HG03442 (cell line): ENCODE results near the gene FOXD4L1.
"Not testable (repeated sequence)": the region's sequence is repeated elsewhere in the genome, so short reads cannot be mapped to it uniquely, and the experiment has no call there.

Experiments
- ATAC-seq: cut with Tn5 transposase; IDR thresholded peaks from one replicate; pipeline ENCODE4 v1.9.1; 2021; ENCODE audit warnings: mild to moderate bottlenecking, moderate library complexity; ENCODE audit not compliant: unreplicated experiment

Gene FOXD4L1

DNA sequence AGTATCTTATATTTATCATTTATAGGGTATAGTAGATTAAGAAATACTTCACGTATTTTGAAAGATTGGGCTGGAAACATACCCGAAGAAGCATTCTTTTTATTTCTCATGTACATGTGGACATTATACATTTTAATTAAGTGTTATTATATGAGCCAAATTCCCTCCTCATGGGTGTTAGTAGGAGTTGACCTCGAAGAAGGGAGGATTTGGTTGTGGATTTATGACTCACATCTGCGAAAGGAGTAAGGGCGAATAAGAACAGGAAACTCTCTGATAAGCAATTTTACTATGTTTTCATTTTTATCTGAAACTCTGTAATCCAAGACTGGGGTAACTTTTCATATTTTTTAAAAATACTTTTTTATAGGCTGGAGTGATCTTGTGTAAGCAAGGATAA lies 23.0 kb downstream of the FOXD4L1 start:
- not testable (repeated sequence) for ATAC-seq

DNA sequence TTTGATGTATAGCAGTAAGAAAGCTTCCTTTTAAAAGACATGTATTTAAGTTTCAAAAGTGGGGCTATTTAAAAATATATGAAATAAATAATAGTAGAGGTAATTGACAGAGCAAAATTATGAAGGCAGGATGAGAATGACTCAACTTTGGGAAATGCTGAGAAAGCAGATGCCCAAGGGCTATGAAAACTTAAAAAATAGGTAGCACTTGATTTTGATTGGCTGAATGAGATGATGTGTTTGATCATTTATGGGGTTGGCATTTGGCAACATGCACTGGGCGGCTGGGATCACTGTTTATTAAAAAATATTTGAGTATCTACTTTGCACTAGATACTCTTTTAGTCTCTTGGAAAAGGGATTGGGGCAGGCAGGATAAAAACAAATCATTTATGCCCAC lies 26.5 kb downstream of the FOXD4L1 start:
- not testable (repeated sequence) for ATAC-seq

DNA sequence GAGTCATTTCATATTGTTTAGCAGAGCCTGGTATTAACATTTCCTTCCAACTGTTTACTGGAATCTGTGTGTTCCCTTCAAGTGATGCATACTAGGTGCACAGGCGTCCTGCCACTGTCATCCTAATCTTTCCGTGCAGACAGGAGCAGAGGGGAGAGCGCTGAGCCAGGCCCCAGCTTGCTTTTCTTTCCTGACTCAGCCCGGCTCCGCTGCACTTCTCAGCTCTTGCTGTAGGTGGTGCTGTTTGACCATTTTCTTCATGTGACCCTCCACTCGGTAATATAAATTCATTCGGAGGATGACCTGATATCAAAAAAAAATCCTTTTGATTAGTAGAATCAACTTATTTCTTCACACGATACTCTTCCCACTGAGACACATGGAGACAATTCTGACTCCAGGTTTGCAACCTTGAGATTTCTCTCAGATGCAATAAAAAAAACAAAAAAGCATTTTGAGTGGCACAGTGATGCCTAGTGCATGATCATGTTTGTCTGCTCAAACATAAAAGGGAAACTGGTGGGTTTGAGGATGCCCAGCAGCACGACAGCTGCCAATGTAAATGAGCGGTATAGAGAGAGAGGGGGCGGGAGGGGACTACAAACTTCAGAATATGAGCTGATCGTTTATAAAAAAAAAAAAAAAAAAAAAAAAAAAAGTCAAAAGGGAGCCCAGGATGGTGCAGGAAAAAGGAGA lies 29.0 kb downstream of the FOXD4L1 start:
- ATAC-seq, result peak; percentile 73

DNA sequence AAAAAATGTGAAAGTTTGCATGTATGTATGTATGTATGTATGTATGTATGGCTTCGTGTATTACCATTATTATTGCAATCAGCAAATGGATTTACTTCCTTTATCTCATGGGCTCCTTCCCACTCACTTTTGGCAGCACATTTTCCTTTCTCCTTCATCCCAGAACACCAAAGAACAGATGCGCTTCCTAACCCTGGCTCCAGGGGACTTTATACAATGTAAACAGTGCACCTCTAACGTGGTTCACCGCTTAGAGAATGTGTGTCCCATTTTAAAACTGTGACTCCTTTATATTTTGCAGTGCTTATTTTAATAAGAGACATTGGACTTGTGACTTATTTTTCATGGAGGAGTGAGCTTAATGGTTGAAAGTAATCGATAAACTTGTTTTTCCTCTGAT lies 29.7 kb downstream of the FOXD4L1 start:
- not testable (repeated sequence) for ATAC-seq

DNA sequence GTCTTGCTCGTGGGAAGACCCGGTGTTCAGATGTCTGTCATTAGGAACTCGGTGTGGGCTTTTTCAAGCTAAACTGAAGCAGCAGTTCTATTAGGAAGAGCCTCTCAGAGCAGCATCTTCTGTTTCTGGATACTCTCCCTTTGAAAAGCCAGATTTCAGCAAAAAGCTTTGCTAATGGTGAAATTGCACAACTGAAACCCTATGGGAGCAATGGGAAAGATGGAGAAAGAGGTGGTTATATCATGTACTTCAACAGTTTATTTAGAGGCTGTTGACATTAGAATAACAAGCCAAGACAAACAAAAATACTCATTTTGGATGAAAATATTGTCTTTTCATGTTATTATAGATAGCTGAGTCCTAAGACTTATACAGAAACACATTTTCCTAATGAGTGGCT lies 30.4 kb downstream of the FOXD4L1 start:
- ATAC-seq, result not testable (repeated sequence)

DNA sequence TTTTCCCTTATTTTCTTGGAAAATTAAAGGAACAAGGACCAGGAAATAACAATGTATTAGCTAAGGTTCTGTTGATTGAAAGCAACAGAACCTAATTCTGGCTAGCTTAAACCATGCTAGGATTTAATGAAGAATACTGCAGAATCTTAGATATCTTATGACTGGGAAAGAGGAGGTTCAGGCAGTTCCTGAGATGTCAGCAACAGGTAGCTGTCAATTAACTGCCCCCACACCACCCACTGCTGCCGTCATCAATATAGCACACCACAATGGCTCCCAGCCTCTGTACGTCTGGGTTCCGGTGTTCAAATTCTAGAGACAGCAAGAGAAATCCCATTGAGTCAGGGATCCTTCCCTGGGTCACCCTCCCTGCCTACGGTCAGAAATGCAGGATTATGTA lies 34.5 kb downstream of the FOXD4L1 start:
- not testable (repeated sequence) for ATAC-seq

DNA sequence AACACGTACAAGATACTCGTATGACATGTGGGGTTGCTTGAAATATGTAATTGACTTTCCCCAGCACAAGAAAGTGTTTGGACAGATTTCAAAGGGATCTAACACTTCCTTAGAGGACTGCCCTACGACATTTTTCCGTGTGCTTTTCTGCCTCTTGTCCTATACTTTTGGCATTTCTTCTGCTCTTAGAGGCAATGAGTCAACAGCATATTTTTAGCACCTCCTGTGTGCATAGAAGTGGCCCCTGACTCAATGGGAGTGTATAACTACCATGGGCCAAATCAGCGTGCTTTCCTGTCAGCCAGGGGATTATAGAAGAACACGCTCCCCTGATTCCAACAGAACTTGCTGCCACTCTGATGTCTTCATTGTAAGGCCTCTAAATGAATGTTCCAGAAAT lies 38.1 kb downstream of the FOXD4L1 start:
- not testable (repeated sequence) for ATAC-seq

DNA sequence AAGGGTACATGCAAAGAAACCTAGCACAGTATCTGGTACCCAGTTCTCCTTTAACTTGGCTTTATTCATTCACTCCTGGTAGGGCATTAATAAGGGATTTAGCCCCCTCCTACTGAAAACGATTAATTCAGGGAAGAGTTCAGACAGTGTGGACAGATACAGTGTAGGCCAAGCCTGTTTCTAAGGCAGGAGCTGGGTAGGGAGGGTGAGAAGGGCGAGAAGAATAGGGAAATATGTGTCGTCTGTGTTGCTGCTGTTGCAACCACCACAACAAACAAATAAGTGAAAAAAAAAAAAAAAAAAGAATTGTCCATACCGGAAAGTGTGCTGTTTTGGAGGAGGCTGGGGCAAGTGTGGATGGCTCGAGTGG lies 42.4 kb downstream of the FOXD4L1 start:
- not testable (repeated sequence) for ATAC-seq

DNA sequence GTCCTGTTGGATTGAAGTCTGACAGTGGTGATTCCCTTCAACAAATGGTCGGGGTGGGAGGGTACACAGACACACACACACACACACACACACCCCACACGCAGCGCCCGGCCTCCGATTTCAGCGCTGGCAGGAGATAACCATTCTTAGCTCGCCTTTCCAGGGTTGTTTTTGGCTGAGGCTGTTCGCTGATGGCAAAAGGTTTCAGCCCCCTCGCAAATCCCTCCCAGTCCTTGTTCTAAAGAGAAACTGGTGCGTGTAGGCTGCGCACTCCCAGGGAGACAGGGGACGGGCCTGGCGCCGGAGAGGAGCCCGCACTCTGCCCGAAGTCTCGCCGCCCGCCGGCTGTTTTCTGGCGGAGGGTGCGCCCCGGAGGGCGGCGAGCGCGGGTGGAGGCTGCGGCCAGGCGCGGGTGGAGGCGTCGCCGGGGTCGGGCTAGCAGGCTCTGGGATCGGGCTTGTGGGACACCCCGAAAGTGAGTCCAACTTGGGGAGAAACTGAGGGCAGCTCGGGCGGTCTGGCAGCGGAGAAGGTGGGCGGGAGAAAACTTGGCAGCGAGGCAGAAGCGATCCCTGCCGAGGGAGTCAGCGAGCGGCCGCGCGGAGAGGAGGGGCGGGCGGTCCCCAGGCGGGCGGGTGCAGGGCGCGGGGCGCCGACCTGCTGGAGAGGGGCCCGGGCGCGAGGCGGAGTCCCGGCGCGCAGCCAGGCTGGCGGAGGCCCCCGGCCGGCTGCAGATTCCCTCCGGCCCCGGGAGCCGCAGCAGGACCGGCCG lies 42.9 kb downstream of the FOXD4L1 start:
- not testable (repeated sequence) for ATAC-seq

DNA sequence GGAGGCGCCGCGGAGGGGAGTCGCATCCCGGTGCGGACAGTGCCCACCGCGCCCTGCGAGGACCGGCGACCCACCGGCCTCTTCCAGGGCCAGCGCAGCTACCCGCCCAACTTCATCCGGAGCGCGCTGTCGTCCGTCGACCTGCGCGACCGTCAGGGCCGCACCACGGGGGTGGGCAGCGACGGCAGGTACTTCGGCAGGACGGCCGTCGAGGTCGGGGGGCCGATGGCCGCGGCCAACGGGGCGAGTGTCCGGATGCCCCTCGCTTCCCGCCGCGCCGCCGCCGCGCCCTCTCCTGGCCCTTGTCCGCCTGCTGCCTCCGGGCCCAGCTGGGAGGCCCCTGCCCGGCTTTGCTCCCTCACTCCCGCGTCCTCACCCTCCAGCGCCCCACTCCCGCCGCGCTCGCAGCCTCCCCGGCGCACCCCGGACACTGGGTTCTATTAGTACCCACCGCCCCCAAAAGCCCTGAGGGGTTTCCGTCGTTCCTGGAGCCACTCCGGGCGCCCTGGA lies 43.6 kb downstream of the FOXD4L1 start:
- ATAC-seq, result not testable (repeated sequence)

DNA sequence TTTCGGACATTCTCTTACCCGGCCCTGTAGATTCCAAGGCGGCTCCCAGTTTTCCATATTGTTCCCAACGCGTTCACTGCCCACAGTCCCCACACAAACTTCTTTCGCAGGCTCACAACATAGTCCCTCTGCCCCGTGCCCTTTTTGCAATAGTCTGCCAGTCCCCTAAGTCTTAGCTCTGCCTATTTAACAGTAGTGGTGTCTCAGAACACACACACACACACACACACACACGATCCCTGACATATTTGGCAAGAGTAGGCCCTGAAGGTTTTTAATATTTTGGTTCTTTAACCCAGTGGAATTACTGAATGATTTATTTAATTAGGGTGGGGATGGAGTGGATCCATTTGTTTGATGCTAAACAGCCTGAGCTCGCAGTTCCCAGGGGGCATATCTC lies 44.1 kb downstream of the FOXD4L1 start:
- ATAC-seq, result not testable (repeated sequence)
